ENCODE results near the gene SCGB1C1. TPM values are rescaled to one million over a fixed set of nuclear protein-coding genes. Genes with fewer than 3 reads are reported as not detected.
"Not testable (repeated sequence)": the region's sequence is repeated elsewhere in the genome, so short reads cannot be mapped to it uniquely, and the experiment has no call there.

SCGB1C1 gene
- total and polyA plus RNA-seq, 9 of the 15 experiments (the other 6 are each of a cell fraction or from before 2014, with no cell fraction given): not detected

DNA sequence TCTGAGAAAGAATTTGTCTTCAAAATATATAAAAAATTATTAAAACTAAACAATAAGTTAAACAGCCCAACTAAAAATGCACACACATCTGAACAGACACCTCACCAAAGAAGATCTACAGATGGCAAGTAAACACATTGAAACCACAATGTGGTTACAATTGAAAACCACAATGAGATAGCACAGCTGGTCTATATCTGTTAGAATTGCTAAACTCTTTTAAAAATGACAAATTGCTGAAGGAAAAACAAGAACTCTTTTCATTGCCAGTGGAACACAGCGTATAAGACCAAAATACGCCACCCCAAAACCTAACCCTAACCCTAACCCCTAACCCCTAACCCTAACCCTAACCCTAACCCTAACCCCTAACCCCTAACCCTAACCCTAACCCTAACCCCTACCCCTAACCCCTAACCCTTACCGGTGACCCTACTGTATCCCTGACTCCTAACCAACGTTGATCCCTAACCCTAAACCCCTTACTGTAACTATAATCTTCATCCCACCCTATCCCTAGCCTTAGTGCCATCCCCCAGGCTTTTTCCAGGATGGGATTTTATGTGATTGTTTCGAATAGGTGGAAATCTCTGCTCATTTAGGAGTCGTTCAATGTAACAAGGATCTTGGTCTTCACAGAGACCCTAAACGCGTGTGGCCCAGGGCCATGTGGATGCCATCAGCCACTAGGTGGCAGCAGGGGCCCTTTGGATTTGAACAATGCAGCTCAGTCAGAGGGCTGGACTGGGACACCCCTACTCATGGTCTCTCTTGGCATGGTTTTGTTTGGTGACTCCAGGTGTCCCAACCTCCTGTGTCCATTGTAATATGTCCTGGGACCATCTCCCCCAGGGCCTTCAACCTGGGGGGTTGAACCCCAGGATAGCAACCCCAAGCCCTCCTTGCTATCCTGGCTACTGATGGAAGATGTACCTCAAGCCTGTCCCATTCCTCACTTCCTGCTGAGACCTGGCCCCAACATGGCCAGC, 1.1 kb upstream of the SCGB1C1 start:
- peak; percentile 96 for FAIRE-seq
- H3K27me3 ChIP-seq (ENCODE audit: control insufficient read depth in 2 of 2, insufficient read depth in 2 of 2, low read length in 2 of 2); H4K20me1 ChIP-seq (replicated peaks; ENCODE audit: control insufficient read depth, insufficient read depth, low read length); H3K79me2 ChIP-seq (ENCODE audit: control insufficient read depth, insufficient read depth, low read length); intact Hi-C loops (cut with micrococcal nuclease); H3K4me3 ChIP-seq; BruUV-seq (replicated peaks); H2AFZ ChIP-seq (ENCODE audit: low read depth, low read length); CTCF ChIA-PET (ENCODE audit: low intra/inter-chr PET ratio); H3K9me1 ChIP-seq (ENCODE audit: control insufficient read depth, insufficient read depth, low read length); H3K27ac ChIP-seq (ENCODE audit: extremely low read depth, low read depth, low read length); POLR2A ChIA-PET; H3K9ac ChIP-seq (ENCODE audit: insufficient read depth in 1 of 2, low read depth in 2 of 2, low read length in 2 of 2); H3K4me2 ChIP-seq (ENCODE audit: insufficient read depth, low read length); H3K36me3 ChIP-seq (ENCODE audit: control insufficient read depth, insufficient read depth, low read length); H3K4me1 ChIP-seq (replicated peaks in 1 of 2; ENCODE audit: control insufficient read depth in 2 of 2, insufficient read depth in 2 of 2, low read length in 2 of 2); DNase-seq (ENCODE audit: extremely low read depth in 1 of 4, low spot score in 3 of 4); H3K9me3 ChIP-seq (replicated peaks; ENCODE audit: control insufficient read depth, insufficient read depth, low read depth, low read length): not testable (repeated sequence)
- TF ChIP-seq, protein P1, sequence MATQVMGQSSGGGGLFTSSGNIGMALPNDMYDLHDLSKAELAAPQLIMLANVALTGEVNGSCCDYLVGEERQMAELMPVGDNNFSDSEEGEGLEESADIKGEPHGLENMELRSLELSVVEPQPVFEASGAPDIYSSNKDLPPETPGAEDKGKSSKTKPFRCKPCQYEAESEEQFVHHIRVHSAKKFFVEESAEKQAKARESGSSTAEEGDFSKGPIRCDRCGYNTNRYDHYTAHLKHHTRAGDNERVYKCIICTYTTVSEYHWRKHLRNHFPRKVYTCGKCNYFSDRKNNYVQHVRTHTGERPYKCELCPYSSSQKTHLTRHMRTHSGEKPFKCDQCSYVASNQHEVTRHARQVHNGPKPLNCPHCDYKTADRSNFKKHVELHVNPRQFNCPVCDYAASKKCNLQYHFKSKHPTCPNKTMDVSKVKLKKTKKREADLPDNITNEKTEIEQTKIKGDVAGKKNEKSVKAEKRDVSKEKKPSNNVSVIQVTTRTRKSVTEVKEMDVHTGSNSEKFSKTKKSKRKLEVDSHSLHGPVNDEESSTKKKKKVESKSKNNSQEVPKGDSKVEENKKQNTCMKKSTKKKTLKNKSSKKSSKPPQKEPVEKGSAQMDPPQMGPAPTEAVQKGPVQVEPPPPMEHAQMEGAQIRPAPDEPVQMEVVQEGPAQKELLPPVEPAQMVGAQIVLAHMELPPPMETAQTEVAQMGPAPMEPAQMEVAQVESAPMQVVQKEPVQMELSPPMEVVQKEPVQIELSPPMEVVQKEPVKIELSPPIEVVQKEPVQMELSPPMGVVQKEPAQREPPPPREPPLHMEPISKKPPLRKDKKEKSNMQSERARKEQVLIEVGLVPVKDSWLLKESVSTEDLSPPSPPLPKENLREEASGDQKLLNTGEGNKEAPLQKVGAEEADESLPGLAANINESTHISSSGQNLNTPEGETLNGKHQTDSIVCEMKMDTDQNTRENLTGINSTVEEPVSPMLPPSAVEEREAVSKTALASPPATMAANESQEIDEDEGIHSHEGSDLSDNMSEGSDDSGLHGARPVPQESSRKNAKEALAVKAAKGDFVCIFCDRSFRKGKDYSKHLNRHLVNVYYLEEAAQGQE (IDR thresholded peaks at IDR 0.05; ENCODE audit: borderline replicate concordance): peak; percentile 29; the same call in 1 of the 2 replicates
- TF ChIP-seq, protein P1 (CRISPR knock-in tag; IDR thresholded peaks at IDR 0.05; ENCODE audit: low read depth): not testable (repeated sequence)
- TF ChIP-seq, protein P2, sequence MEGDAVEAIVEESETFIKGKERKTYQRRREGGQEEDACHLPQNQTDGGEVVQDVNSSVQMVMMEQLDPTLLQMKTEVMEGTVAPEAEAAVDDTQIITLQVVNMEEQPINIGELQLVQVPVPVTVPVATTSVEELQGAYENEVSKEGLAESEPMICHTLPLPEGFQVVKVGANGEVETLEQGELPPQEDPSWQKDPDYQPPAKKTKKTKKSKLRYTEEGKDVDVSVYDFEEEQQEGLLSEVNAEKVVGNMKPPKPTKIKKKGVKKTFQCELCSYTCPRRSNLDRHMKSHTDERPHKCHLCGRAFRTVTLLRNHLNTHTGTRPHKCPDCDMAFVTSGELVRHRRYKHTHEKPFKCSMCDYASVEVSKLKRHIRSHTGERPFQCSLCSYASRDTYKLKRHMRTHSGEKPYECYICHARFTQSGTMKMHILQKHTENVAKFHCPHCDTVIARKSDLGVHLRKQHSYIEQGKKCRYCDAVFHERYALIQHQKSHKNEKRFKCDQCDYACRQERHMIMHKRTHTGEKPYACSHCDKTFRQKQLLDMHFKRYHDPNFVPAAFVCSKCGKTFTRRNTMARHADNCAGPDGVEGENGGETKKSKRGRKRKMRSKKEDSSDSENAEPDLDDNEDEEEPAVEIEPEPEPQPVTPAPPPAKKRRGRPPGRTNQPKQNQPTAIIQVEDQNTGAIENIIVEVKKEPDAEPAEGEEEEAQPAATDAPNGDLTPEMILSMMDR (IDR thresholded peaks at IDR 0.05 in 2 of 3, conservative IDR thresholded peaks at IDR 0.05 in 1 of 3; ENCODE audit: insufficient read depth in 2 of 3, low read depth in 1 of 3, low read length in 3 of 3): peak; percentile 24 to 45 (median 28); a peak in 4 of 6 replicates
- peak; percentile 24 to 56; a peak in 2 of 4 replicates for TF ChIP-seq RAD21 (CRISPR knock-in tag; conservative IDR thresholded peaks at IDR 0.05 in 1 of 2, IDR thresholded peaks at IDR 0.05 in 1 of 2)
- 0 out of 2 replicates have a peak, but pooled peaks have one; percentile 24 for TF ChIP-seq KLF13 (tag; IDR thresholded peaks at IDR 0.05; ENCODE audit: borderline replicate concordance, low read depth)
- peak; percentile 96 for ATAC-seq
- 33% methylated on average over 4 of the region's 8 CpGs for WGBS (ENCODE audit: insufficient coverage, low coverage, missing lambda C conversion rate)
- in situ Hi-C loops (cut with MboI): loop anchor here (5.0 kb wide), 1 partner anchor 54 kb away; no protein-coding TSS in a partner anchor

Measured in K562 (cell line).